Measurements from ENCODE around the gene DUOXA2.

Gene DUOXA2

GRCh38 chr15:45165536-45165935 lies 51.4 kb downstream of the DUOXA2 start:
- DNase-seq = no peak

GRCh38 chr15:45166834-45167630 lies 52.9 kb downstream of the DUOXA2 start:
- peak; percentile 60 for DNase-seq

DNA sequence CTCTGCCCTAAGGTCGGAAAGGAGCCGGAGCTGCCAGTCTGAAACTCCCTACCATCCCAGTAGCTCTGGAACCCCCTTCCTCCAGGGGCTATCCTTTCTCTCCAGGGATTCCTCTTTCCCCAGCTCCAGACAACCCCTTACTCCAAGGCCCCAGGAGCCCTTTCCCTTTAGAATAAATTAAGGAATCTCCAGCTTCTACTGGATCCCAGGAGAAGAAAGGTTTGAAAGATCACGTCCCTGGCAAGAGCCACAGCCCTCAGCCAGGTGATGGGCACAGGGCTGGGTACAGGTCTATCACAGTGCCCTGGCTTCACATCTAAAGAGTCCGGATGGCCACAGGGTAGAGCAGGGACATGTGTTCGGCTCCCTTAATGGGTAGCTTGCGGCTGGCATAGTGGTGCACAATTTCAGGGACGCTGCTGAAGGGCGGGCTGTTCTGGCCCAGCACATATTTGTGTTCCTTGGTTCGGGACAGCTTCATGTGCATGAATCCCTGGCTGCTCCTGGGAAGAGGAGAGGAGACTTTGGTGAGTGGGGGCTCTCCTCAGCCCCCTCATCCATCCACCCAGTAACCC lies 53.6 kb downstream of the DUOXA2 start:
- DNase-seq = no peak

All from NCI-H345 (cell line).